H1 (cell line): ENCODE results near the gene GLG1. TPM values are rescaled to one million over a fixed set of nuclear protein-coding genes. Genes with fewer than 3 reads are reported as not detected.

Source experiments
- CTCF ChIA-PET: fragments of 300-600 bp; sonication (Branson Sonifier 250); formaldehyde crosslinking; loops from one replicate; lab custom pipeline; 2021; ENCODE audit not compliant: partially characterized antibody; lab: Charles Lee
- POLR2A ChIA-PET: fragments of 300-600 bp; sonication (Branson Sonifier 250); formaldehyde crosslinking; loops from one replicate; lab custom pipeline; 2021; ENCODE audit warnings: inconsistent platforms; ENCODE audit not compliant: partially characterized antibody; lab: Charles Lee
- DNase-seq, 2 experiments: peaks; one replicate each; pipeline versions ENCODE4 v3.0.0 to v3.0.0-alpha.2; 2010 to 2022; ENCODE audit warnings: low spot score in 2 of 2, low read depth in 1 of 2, mixed read lengths in 1 of 2
- FAIRE-seq: peaks from 2 replicates; lab custom pipeline; 2011; peaks lifted over from hg19 to GRCh38; lab: Jason Lieb, UNC
- H2AFZ ChIP-seq: 2 replicates; pipeline ENCODE4 v1.8.1; 2012; ENCODE audit warnings: low read length, inconsistent platforms
- H2AK5ac ChIP-seq: 2 replicates; pipeline ENCODE4 v1.6.1; 2013; ENCODE audit warnings: low read depth, low read length
- H2BK120ac ChIP-seq: replicated peaks from 2 replicates; pipeline ENCODE3; 2013; ENCODE audit warnings: low read depth, low read length, inconsistent platforms
- H2BK12ac ChIP-seq: 2 replicates; pipeline ENCODE4 v1.6.1; 2013; ENCODE audit warnings: low read depth, low read length
- H2BK15ac ChIP-seq: 2 replicates; pipeline ENCODE4 v1.6.1; 2013; ENCODE audit warnings: low read length
- H2BK20ac ChIP-seq: 2 replicates; pipeline ENCODE4 v1.6.1; 2013; ENCODE audit warnings: low read length
- H2BK5ac ChIP-seq: 2 replicates; pipeline ENCODE4 v1.6.1; 2013; ENCODE audit warnings: low read depth, low read length
- H3K14ac ChIP-seq: 2 replicates; pipeline ENCODE4 v1.6.1; 2013; ENCODE audit warnings: inconsistent platforms; ENCODE audit not compliant: insufficient read length
- H3K18ac ChIP-seq: 2 replicates; pipeline ENCODE4 v1.6.1; 2013; ENCODE audit warnings: low read length; ENCODE audit errors: extremely low read depth
- H3K23ac ChIP-seq: 2 replicates; pipeline ENCODE4 v1.6.1; 2013; ENCODE audit warnings: inconsistent platforms; ENCODE audit not compliant: insufficient read length
- H3K23me2 ChIP-seq: 2 replicates; pipeline ENCODE4 v1.6.1; 2013; ENCODE audit warnings: low read depth, low read length
- H3K27ac ChIP-seq: 2 replicates; pipeline ENCODE4 v1.6.1; 2011; ENCODE audit warnings: low read depth, low read length, inconsistent platforms
- H3K27me3 ChIP-seq, 4 experiments: replicated peaks in 1 of 4; 1 replicate in 1 of 4; 2 replicates in 3 of 4; pipeline versions ENCODE4 v1.6.1 to v1.8.1; 2011 to 2013; ENCODE audit warnings: low read length in 3 of 4, mild to moderate bottlenecking in 3 of 4, inconsistent platforms in 2 of 4, mixed read lengths in 2 of 4, moderate library complexity in 1 of 4; ENCODE audit not compliant: control insufficient read depth in 3 of 4, insufficient read depth in 3 of 4; ENCODE audit errors: extremely low read depth in 1 of 4
- H3K36me3 ChIP-seq, 4 experiments: 2 replicates each; pipeline versions ENCODE4 v1.6.1 to v1.8.1; 2011 to 2013; ENCODE audit warnings: mild to moderate bottlenecking in 4 of 4, low read length in 3 of 4, moderate library complexity in 2 of 4, control low read depth in 1 of 4, inconsistent platforms in 1 of 4; ENCODE audit not compliant: insufficient read depth in 4 of 4, control insufficient read depth in 2 of 4
- H3K4ac ChIP-seq: replicated peaks from 2 replicates; pipeline ENCODE3; 2013; ENCODE audit warnings: low read length, low read depth, mixed read lengths, inconsistent platforms; ENCODE audit not compliant: insufficient read length
- H3K4me1 ChIP-seq, 4 experiments: replicated peaks in 1 of 4; 1 replicate in 1 of 4; 2 replicates in 3 of 4; pipeline versions ENCODE4 v1.6.1 to v1.8.1; 2011 to 2013; ENCODE audit warnings: low read length in 3 of 4, inconsistent platforms in 2 of 4, mixed read lengths in 1 of 4; ENCODE audit not compliant: insufficient read depth in 4 of 4, control insufficient read depth in 3 of 4
- H3K4me2 ChIP-seq, 2 experiments: 2 replicates each; pipeline versions ENCODE4 v1.6.1 to v1.8.1; 2011 to 2013; ENCODE audit warnings: low read depth in 2 of 2, low read length in 2 of 2, control low read depth in 1 of 2, inconsistent platforms in 1 of 2, mild to moderate bottlenecking in 1 of 2; ENCODE audit not compliant: insufficient read depth in 1 of 2
- H3K4me3 ChIP-seq, 4 experiments: fragments of 200-600, 300-600 bp in 1 of 4; sonication (generic), shearing (Covaris generic), sonication (Bioruptor Twin) in 1 of 4; 2 replicates each; pipeline versions ENCODE4 v1.5.1 to v1.8.1; 2011 to 2016; ENCODE audit warnings: low read length in 4 of 4, low read depth in 3 of 4, control low read depth in 2 of 4, inconsistent platforms in 2 of 4, mild to moderate bottlenecking in 2 of 4, mixed read lengths in 1 of 4, moderate library complexity in 1 of 4; ENCODE audit not compliant: insufficient read depth in 2 of 4; ENCODE audit errors: extremely low read depth in 1 of 4
- H3K56ac ChIP-seq: replicated peaks from 2 replicates; pipeline ENCODE3; 2013; ENCODE audit warnings: low read depth, mild to moderate bottlenecking, mixed read lengths, low read length, inconsistent platforms; ENCODE audit not compliant: insufficient read length
- H3K79me1 ChIP-seq: 2 replicates; pipeline ENCODE4 v1.6.1; 2013; ENCODE audit warnings: low read depth, low read length, control low read depth
- H3K79me2 ChIP-seq, 2 experiments: 2 replicates each; pipeline versions ENCODE4 v1.6.1 to v1.8.1; 2012 to 2013; ENCODE audit warnings: low read length in 2 of 2, mild to moderate bottlenecking in 2 of 2, inconsistent platforms in 1 of 2; ENCODE audit not compliant: insufficient read depth in 2 of 2, control insufficient read depth in 1 of 2
- H3K9ac ChIP-seq, 4 experiments: replicated peaks in 1 of 4; 1 replicate in 1 of 4; 2 replicates in 3 of 4; pipeline versions ENCODE4 v1.6.1 to v1.8.1; 2011 to 2013; ENCODE audit warnings: low read depth in 3 of 4, low read length in 3 of 4, control low read depth in 2 of 4, mild to moderate bottlenecking in 2 of 4, moderate library complexity in 2 of 4, inconsistent platforms in 1 of 4; ENCODE audit errors: extremely low read depth in 1 of 4
- H3K9me3 ChIP-seq, 2 experiments: 2 replicates each; pipeline versions ENCODE4 v1.6.1 to v1.8.1; 2012 to 2013; ENCODE audit warnings: mild to moderate bottlenecking in 2 of 2, moderate library complexity in 2 of 2, control low read depth in 1 of 2, inconsistent platforms in 1 of 2, low read depth in 1 of 2, low read length in 1 of 2, mixed read lengths in 1 of 2; ENCODE audit not compliant: insufficient read depth in 2 of 2
- H4K20me1 ChIP-seq, 2 experiments: replicated peaks in 1 of 2; 2 replicates each; pipeline versions ENCODE3 to v1.8.1; 2011 to 2013; ENCODE audit warnings: inconsistent platforms in 2 of 2, low read length in 2 of 2, mild to moderate bottlenecking in 1 of 2; ENCODE audit not compliant: insufficient read depth in 2 of 2, control insufficient read depth in 1 of 2
- H4K5ac ChIP-seq: 2 replicates; pipeline ENCODE4 v1.6.1; 2013; ENCODE audit warnings: low read length, low read depth, mixed read lengths, inconsistent platforms; ENCODE audit not compliant: insufficient read length
- H4K8ac ChIP-seq: 2 replicates; pipeline ENCODE4 v1.8.0; 2013; ENCODE audit warnings: mild to moderate bottlenecking, moderate library complexity, low read length, inconsistent platforms; ENCODE audit not compliant: insufficient read depth; ENCODE audit errors: extremely low read depth
- H4K91ac ChIP-seq: replicated peaks from 2 replicates; pipeline ENCODE3; 2013; ENCODE audit warnings: low read length, mixed read lengths, inconsistent platforms; ENCODE audit not compliant: insufficient read length
- BRCA1 ChIP-seq: IDR thresholded peaks from 2 replicates; pipeline ENCODE4 v1.6.1; 2012; ENCODE audit warnings: low read depth, low read length, improper control_type of control experiment
- CEBPB ChIP-seq: IDR thresholded peaks from 2 replicates; pipeline ENCODE4 v1.6.1; 2012; ENCODE audit warnings: low read depth, low read length
- CHD1 ChIP-seq: IDR thresholded peaks from 2 replicates; pipeline ENCODE4 v1.6.1; 2012; ENCODE audit warnings: low read depth, low read length, improper control_type of control experiment
- CTCF ChIP-seq, 3 experiments: IDR thresholded peaks; 1 replicate in 2 of 3; 2 replicates in 1 of 3; pipeline versions ENCODE4 v1.5.1 to v1.6.1; 2011; ENCODE audit warnings: low read length in 3 of 3, mild to moderate bottlenecking in 3 of 3, inconsistent platforms in 2 of 3, low read depth in 1 of 3, moderate library complexity in 1 of 3; ENCODE audit not compliant: insufficient read depth in 1 of 3; ENCODE audit errors: control extremely low read depth in 1 of 3
- E2F6 ChIP-seq: IDR thresholded peaks from 2 replicates; pipeline ENCODE4 v1.6.1; 2012; ENCODE audit warnings: inconsistent platforms
- FOSL1 ChIP-seq: IDR thresholded peaks from 2 replicates; pipeline ENCODE4 v1.6.1; 2011; ENCODE audit warnings: mild to moderate bottlenecking, low read depth, low read length, moderate library complexity; ENCODE audit not compliant: insufficient read depth
- GABPA ChIP-seq: IDR thresholded peaks from 2 replicates; pipeline ENCODE4 v1.6.1; 2011; ENCODE audit warnings: mild to moderate bottlenecking, low read length, moderate library complexity, borderline replicate concordance; ENCODE audit not compliant: insufficient read depth
- JUN ChIP-seq: IDR thresholded peaks from 2 replicates; pipeline ENCODE4 v1.6.1; 2011; ENCODE audit warnings: low read depth, mild to moderate bottlenecking, improper control_type of control experiment, low read length
- SIRT6 ChIP-seq: IDR thresholded peaks from one replicate; pipeline ENCODE4 v1.7.1; 2012; ENCODE audit warnings: low read length, inconsistent platforms
- TCF12 ChIP-seq: IDR thresholded peaks from 2 replicates; pipeline ENCODE4 v1.6.1; 2011; ENCODE audit warnings: low read depth, mild to moderate bottlenecking, low read length
- WGBS, 2 experiments: shearing (Covaris generic) in 1 of 2; methylation state at CpG; one replicate each; pipeline versions ENCODE4 v1.1.6 to v1.1.7; 2013 to 2015; ENCODE audit warnings: low lambda C conversion rate in 2 of 2, mixed read lengths in 2 of 2, inconsistent platforms in 1 of 2, low coverage in 1 of 2, missing lambda C conversion rate in 1 of 2; ENCODE audit not compliant: insufficient replicate concordance in 2 of 2, insufficient coverage in 1 of 2, insufficient read length in 1 of 2; ENCODE audit errors: extremely low coverage in 1 of 2, missing lambda C conversion rate in 1 of 2; 5-methylcytosine and 5-hydroxymethylcytosine counted together
- polyA plus RNA-seq, 7 experiments: library from polyadenylated mRNA; depleted of rRNA in 3 of 7; stranded (reverse) in 5 of 7; unstranded in 2 of 7; fragments of >200 nt in 5 of 7; fragments of 200-250 nt in 2 of 7; gene quantifications; 1 replicate in 5 of 7; 2 replicates in 1 of 7; 4 replicates in 1 of 7; pipeline versions ENCODE4 v1.2.1 to v1.2.3, GENCODE V29; 2011 to 2013; ENCODE audit warnings: missing spikeins in 2 of 7, mixed read lengths in 2 of 7
- total RNA-seq: library from RNA; stranded (reverse); fragmentation: NEBNext Ultra II Directional; extraction: Animal tissue kit (Norgen Biotek cat#: 25700); gene quantifications from 2 replicates; pipeline ENCODE4 v1.2.1, GENCODE V29; 2021

Gene GLG1
- total and polyA plus RNA-seq, 2 of the 8 experiments (the other 6 are each of a cell fraction or from before 2014, with no cell fraction given), result 53.4 to 139 TPM

GRCh38 chr16:74556375-74556922, 50.5 kb downstream of the GLG1 start:
- Histone ChIP-seq H3K27me3 (no peaks in the 10 kb centered on the region), H2BK20ac (no peak overlapping the region), H2BK12ac (no peak overlapping the region), H3K4me3 (no peak overlapping the region), H3K23ac (no peak overlapping the region), H3K79me2 (peaks cover 0 to 49% of the 10 kb centered on the region in 2 experiments; a peak in 2 of 4 replicates), H2BK120ac (no peak overlapping the region), H3K4me1 (0 out of 7 replicates have a peak, but pooled peaks cover 0 to 3% (median 0%) of the 10 kb centered on the region in 4 experiments), H3K56ac (no peak overlapping the region), H2BK15ac (no peak overlapping the region), H3K9ac (no peak overlapping the region), H3K27ac (no peak overlapping the region), H4K8ac (no peak overlapping the region), H4K91ac (no peak overlapping the region), H2BK5ac (no peak overlapping the region), H3K18ac (no peak overlapping the region), H2AK5ac (no peak overlapping the region), H3K9me3 (no peaks in the 10 kb centered on the region), H3K4ac (no peak overlapping the region), H2AFZ (no peak overlapping the region), H4K5ac (no peak overlapping the region), H3K36me3 (no peaks in the 10 kb centered on the region), H4K20me1 (peaks cover 0 to 6% of the 10 kb centered on the region in 2 experiments), H3K14ac (no peak overlapping the region), H3K4me2 (no peak overlapping the region), H3K23me2 (no peaks in the 10 kb centered on the region; the same call in 1 of the 2 replicates), H3K79me1 (peaks cover 2% of the 10 kb centered on the region; the same call in 1 of the 2 replicates)
- FAIRE-seq (no peak), DNase-seq (no peak)
- WGBS, 2 experiments, result 86% methylated on average over 1 of the region's 1 CpG; no CpG with 5 or more reads in 1 of the 2 experiments
- ChIA-PET CTCF (interaction anchor here (0.9 to 1.6 kb wide), 4 partner anchors 14 to 30 kb away, joined by 3 to 5 read pairs (median 3); no protein-coding TSS in a partner anchor), POLR2A (interaction anchor here (1.3 kb wide), 1 partner anchor 103 kb away, joined by 3 read pairs; no protein-coding TSS in a partner anchor)
- TF ChIP-seq CHD1 (no peak), BRCA1 (no peak), E2F6 (no peak), SIRT6 (no peak), CEBPB (no peak), CTCF (IDR thresholded peaks at IDR 0.05; ENCODE audit: control extremely low read depth in 1 of 3, insufficient read depth in 1 of 3, low read depth in 1 of 3, low read length in 3 of 3) (no peak), JUN (no peak), GABPA (no peak), TCF12 (no peak), FOSL1 (no peak)
